SU-DHL-6 (cell line): ENCODE data around the gene MRPL55.

Experiments used
- EZH2phosphoT487 ChIP-seq: fragments of 200-600 bp; sonication (generic), shearing (Covaris generic); conservative IDR thresholded peaks from 2 replicates; pipeline ENCODE4 v1.6.1; 2018; ENCODE audit warnings: mild to moderate bottlenecking, antibody characterized with exemption, low read length, moderate library complexity, mixed read lengths
- TF ChIP-seq, protein P1 (sequence below): fragments of 200-600 bp; sonication (generic); IDR thresholded peaks from one replicate; pipeline ENCODE4 v1.5.1; 2017; ENCODE audit warnings: antibody characterized with exemption, mild to moderate bottlenecking, low read length, moderate library complexity; ENCODE audit not compliant: insufficient read depth, poor library complexity, severe bottlenecking

GRCh38 chr1:228099331-228099732 is 9.8 kb downstream of the MRPL55 start:
- TF ChIP-seq, protein P1, sequence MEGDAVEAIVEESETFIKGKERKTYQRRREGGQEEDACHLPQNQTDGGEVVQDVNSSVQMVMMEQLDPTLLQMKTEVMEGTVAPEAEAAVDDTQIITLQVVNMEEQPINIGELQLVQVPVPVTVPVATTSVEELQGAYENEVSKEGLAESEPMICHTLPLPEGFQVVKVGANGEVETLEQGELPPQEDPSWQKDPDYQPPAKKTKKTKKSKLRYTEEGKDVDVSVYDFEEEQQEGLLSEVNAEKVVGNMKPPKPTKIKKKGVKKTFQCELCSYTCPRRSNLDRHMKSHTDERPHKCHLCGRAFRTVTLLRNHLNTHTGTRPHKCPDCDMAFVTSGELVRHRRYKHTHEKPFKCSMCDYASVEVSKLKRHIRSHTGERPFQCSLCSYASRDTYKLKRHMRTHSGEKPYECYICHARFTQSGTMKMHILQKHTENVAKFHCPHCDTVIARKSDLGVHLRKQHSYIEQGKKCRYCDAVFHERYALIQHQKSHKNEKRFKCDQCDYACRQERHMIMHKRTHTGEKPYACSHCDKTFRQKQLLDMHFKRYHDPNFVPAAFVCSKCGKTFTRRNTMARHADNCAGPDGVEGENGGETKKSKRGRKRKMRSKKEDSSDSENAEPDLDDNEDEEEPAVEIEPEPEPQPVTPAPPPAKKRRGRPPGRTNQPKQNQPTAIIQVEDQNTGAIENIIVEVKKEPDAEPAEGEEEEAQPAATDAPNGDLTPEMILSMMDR = no peak
- TF ChIP-seq EZH2phosphoT487 = no peak
